Activated CD4-positive, alpha-beta T cell treated with anti-CD3 and anti-CD28 coated beads for 48 hours (primary cell): ENCODE measurements around the gene MEIS2.

ENCODE experiments used
- DNase-seq: peaks from one replicate; pipeline ENCODE4 v3.0.0-alpha.2; 2020

The MEIS2 gene

DNA sequence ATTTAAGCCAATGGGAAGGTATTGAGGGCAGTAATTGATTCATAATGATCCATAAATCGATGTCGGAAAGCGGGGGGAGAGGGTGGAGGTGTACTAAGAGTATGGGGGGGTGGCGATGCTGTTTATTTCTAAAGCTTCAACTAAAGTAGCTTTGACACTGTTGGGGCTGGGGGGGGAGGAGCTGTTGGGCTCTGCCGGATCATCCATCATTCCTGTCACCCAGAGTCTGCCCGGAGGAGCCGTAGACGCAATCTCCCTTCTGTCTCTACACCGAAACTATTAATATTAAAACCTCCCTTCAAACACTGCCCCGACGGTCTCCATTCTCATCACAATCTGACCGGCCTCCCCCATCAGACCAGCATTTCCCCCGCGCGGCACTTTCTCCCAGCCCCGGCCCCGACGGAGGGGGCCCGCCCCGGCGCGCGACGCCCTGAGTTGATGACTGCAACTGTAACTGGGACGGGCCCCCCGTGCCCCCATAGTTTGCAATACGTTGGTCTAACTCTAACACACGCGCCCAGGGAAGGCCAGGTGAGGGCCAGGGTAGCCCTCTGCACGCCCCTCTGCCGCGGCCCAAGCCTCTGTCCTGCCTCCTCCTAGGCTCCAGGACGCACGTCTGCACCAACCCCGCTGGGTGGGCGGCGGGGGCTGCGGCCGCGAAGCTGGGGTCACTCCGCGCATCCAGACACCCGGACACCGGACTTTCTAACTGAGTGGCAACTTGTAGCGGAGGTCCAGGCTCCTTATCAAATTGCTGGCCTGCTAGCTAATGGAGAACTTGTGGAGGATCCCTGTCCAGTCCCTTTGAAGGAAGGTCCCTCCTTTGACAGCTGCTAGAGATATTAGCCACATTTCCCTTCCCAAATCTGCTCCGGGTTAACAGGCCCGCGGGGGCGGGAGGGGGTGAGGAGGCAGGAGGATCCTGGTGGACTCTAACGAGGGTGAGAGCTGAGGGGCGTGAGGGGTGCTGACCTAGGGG lies 212.0 kb downstream of the MEIS2 start:
- DNase-seq: no peak

DNA sequence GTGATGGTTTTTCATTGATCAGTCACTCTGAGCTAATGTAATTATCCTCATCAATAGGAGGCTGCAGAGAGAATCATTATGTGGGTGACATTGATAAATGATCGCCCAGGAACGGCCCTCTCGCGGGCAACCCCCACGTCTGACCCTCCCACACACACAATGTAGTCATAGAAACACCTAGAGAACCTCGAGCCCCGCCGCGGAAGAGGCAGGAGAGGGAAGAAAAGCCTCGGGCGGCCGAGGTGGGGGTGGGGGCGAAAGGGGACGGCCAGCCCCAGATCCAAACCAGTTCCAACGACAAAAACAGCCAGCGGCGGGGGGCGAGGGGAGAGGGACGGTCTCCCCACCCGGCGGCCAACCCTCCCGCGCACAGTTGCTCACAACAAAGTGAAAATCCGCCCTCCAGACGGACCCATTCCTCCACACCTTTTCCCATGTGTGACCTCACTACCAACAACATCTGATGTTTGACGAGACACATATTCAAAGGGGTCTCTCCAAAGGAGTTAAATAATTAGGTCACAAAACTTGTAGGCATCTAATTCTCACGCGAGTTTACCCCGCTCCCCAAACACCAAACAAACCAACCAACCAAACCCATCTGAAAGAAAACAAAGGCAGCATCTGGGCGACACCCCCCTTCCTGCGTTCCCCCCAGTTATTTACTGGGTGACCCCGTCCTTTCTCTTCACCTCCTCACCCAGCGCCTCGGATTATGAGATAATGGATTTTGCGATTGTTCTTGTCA lies 213.0 kb downstream of the MEIS2 start:
- DNase-seq: no peak

DNA sequence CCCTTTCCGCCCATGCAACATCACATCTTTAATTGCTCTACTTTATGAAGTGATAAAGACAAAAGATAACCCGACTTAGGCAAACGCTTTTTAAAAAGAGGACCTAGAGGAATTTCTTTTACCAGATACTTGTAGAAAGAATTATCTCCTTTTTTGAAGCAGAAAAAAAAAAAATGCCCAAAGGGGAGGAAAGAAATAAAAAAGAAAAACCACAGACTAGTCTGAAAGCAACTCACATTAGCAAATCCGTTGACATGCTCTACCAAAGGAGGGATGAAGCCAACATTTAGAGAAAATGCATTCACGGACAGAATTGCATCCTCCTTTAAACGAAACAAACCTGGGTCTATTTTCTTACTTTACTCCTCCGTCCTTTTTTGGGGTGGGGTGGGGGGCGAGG lies 213.6 kb downstream of the MEIS2 start:
- no peak for DNase-seq

DNA sequence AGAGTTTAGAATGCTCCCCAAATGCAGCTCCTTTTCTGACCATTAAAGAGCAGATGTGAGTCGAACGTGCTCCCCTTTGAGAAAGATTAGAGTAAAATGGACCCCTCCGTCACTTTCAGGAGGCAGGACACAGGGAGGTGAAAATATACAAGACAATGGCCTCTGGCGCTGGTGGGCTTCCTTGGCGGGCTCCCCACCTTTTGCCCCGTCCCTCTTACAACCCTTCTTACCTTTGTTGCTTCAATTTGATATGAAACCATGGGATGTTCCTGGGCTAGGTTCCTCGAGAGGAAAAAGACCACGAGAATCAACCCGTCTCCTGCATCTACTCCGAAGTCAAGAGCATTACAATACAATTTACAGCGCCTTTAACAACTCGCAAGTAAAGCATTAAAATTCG lies 214.2 kb downstream of the MEIS2 start:
- DNase-seq: no peak

DNA sequence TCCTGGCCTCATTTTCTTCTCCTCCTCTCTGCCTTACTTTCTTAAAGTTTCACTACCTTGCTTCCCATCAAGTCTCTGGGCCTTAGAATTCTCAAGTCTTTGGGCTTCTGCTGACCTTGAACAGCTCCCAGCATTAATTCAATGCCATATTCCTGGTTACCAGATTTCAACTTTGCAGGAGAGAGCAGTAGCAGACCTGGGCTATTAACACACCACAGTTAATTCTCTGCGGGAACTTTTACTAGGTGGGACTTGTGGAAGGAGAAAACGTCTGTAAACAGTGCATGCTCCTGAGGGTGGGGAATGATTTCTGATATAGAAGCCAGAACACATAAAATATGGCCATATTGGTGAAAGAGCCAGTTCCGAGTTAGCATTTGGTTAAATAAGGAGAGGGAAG lies 214.6 kb downstream of the MEIS2 start:
- DNase-seq: no peak

- DNase-seq: no peak
Observed at GRCh38 chr15:36884936-36885635, 215.3 kb downstream of the MEIS2 start.

DNA sequence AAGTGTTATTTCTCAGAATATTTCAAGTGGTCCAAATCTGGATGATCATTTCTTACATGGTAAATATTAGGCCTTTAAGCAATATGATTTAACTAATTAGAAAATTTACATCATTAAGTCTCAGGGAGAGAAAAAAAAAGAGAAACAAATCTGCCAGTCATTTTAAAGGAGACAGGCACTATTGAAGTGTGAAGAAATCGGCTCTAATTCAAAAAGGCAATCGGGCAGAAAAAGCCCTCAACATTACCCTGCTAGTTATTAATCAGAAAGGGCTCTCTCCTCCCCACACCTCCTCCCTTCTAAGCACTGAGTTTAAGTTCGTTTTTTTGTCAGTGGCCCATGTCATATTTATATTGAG lies 215.9 kb downstream of the MEIS2 start:
- no peak for DNase-seq

GRCh38 chr15:36883713-36884517 lies 216.4 kb downstream of the MEIS2 start:
- DNase-seq: peak; percentile 88

DNA sequence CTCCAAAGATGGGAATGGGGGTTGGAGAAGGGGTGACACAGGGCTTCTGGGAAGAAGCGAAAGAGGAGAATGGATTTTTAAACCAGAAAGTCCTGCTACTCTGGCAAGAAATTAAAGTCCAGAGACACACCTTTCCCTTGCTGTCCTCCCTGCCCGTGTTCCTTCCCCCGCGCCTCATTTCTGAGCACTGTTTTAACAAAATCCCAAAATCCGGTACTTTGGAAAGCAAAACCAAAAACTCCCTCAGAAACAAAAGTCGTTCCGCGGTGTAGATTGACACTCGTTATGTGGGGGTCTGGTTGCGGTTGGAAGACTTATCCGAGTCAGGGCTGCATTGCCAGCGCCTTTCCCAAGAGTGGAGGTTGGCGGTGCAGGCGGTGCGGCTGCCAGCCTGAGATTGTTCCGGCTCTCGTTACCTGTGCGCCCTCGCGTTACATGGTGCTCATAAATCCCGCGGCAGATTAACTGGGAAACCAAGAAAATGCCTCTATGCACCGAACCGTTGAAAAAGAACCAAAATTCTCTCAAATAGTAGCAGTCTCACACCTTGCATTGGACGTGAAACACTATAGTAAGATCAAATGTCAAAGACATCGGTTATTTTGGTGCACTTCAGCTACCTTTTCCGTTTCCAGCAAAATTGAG lies 217.7 kb downstream of the MEIS2 start:
- no peak for DNase-seq

DNA sequence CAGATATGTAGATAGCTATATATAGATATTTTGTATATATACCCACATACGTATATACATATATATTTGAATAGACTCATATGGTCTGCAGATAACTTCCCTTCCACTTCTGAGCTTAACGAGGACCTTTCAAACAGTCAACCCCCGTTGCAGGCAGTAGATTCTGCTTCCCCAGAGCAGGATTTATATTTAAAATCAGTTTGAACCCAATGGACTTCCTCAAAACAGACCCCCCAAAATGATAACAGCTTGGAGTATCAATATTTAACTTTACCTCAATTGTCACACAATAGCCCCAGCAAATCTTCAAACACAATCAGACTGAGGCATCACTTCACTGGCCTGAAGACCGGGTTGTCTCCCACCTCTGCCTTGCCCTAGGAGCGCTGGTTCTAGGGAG lies 218.3 kb downstream of the MEIS2 start:
- no peak for DNase-seq

GRCh38 chr15:36881516-36881915 lies 218.8 kb downstream of the MEIS2 start:
- no peak for DNase-seq

- no peak for DNase-seq
Observed at GRCh38 chr15:36880913-36881460, 219.4 kb downstream of the MEIS2 start.

GRCh38 chr15:36880224-36880912 lies 220.0 kb downstream of the MEIS2 start:
- DNase-seq: no peak

GRCh38 chr15:36879568-36880222 lies 220.7 kb downstream of the MEIS2 start:
- no peak for DNase-seq

DNA sequence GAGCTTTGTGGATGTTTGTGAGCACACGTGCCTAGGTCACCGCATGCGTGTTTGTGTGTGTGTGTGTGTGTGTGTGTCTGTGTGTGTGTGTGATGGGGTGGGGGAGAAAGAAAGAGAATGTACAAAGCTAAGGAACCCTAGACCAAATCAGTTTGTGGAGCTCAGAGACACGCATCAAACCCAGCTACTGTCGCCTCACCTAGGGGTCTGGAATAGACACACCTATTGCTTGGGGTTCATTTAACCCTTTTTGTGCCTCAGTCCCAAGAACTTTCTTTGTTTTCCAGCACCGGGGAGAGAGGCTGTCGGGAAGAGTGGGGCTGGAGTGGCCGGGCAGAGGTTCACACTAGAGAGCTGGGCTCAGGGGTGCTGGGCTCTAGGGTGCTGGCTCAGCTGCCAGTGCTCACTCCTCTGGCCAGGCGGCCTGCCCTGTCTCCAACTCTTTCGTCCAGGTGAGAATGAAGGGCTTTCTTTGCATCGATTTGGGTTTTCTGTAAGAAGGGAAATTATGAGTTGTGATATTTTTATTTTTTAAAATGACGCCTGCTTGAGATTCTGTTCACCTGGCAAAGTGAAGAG lies 221.6 kb downstream of the MEIS2 start:
- no peak for DNase-seq

- no peak for DNase-seq
Observed at GRCh38 chr15:36877796-36878683, 222.3 kb downstream of the MEIS2 start.

- no peak for DNase-seq
Observed at GRCh38 chr15:36877294-36877693, 223.1 kb downstream of the MEIS2 start.

GRCh38 chr15:36875740-36876334 lies 224.5 kb downstream of the MEIS2 start:
- no peak for DNase-seq

DNA sequence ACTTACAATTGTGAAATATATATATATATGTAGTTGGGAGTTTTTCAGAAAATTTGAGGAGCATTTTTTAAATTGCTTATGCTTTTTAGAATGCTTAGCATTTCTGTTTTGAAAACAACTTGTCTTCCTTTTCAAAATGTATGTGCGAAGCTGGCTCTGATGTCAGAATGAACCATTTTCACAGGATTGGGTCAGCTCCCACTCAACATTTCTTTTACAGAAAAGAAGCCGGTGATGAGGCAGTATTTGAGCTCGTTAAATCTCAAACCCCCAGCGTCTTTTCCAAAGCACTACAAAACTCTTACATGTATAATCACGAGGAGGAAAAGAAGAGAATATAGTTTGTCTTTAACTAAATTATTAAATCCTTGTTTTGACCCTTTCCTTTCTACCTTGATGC lies 225.4 kb downstream of the MEIS2 start:
- no peak for DNase-seq
